Embryonic facial prominence (tissue), 1 donor: ENCODE results near the gene CACNA1A.

ENCODE experiments used
- DNase-seq: peaks from one replicate; pipeline ENCODE4 v3.0.0-alpha.2; 2016; ENCODE audit errors: extremely low spot score

Gene CACNA1A

DNA sequence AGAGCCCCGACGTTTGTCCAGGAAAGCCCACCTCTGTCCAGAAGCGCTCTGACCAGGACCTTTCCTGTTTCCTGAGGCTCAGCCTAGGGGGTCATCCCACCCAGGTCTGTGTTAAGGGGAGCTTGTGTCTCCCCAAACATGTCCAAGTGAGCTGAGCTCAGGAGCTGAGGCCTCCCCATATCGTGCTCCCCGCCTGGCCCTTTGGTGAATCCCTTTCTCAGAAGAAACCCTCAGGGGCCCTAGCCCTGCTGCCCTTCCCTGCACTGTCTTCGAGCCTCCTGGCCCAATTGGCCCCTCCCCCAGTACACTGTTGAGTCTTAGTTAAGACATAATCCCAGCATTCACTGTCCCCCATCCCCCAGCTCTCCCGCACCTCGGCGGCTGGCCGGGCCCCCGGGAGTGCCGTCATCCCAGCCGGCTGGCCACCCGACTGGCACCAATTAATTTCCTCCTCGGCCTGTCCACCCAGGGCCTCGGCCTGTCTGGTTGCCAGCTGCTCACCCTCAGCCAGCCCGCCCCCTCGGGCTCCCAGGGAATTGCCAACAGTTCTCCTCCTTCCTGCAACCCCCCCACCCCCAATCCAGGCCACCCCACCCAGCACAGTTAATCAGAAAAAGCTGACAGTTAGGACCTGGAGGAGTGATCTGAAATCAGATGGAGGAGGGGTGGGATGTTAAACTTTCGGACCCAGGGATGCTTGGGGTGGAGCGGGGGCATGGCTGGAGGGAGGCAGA, 342.5 kb downstream of the CACNA1A start:
- DNase-seq, result no peak

DNA sequence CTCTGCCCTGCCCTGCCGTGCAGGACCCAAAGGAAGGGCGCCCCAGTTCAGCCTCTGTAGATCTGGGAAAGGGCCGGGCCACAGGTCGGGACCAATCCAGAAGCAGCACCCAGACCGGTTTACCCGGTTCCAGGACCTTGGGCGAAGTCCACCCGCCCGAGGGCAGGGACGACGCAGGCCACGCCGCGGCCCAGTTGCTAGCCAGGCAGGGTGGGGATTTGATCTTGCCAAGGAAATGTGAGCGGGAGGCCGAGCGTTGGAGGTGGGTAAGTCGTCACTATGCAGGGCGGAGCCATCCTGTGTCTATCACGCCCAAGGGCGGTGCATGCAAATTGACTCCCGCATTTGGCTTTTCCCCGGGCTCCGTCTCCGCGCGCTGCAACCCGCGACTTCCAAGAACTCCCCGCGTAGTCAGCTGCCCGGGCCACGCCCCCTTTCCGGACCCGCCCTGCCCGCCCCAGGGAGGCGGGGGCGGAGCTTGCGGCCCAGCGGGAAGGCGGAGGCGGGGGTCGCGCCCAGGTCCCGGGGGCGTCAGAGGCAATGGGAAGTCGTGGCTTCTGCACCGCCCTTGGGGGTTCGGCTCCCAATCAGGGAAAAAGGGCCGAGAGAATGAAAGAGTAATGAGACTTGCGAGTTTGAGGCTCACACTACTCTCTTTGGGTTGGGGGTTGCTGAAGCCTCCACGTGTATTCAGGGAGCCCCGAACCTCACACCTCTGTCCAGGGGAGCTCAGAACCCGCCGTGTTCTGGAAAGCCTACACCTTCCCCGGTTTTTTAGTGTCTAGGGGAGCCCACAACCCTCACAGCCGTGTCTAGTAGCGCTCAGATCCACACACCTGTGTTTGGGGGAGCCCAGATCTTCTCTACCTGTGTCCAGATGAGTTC, 343.3 kb downstream of the CACNA1A start:
- peak; percentile 89 for DNase-seq

DNA sequence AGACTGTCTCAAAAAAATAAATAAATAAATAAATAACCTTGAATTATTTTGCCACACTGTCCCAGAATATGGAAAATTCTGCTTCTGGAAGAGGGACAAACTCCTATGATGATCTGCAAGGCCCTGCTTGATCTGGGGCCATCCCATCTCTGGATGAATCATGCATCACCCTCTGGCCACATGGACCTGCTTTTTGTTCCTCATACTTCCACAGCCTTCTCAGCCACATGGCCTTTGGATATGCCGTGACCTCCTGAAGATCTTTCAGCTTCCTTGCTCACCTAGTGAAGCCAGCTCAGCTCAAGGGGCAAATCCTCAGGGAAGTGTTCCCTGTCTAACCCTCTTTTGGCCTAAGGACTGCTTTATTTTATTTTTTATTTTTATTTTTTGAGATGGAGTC, 345.7 kb downstream of the CACNA1A start:
- no peak for DNase-seq

DNA sequence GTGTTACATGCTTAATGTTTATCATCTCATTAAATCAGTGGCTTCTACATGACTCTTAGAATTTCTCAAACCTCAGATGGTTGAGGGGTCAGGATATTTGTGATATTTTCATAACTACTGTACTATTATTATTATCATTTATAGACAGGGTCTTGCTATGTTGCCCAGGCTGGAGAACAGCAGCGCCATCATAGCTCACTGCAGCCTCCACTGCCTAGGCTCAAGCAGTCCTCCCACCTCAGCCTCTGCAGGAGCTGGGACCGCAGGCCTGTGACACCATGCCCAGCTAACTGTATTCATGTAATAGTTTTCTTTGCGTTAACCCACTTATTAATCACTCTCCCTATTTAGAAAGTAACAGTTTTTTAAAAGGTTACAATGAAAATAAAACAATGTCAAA, 346.6 kb downstream of the CACNA1A start:
- DNase-seq, result no peak
